Endothelial cell of umbilical vein (primary cell): Measurements from ENCODE around the gene PSMD3.
"Not testable (repeated sequence)": the region's sequence is repeated elsewhere in the genome, so short reads cannot be mapped to it uniquely, and the experiment has no call there.

Experiments
- CTCF ChIP-seq, 2 donors: IDR thresholded peaks; 1 replicate in 1 of 2; 2 replicates in 1 of 2; pipeline ENCODE4 v1.5.1; 2011; ENCODE audit warnings: low read length in 2 of 2, mild to moderate bottlenecking in 2 of 2, moderate library complexity in 2 of 2, control low read depth in 1 of 2, inconsistent platforms in 1 of 2, low read depth in 1 of 2; ENCODE audit not compliant: insufficient read depth in 1 of 2; ENCODE audit errors: extremely low read depth in 1 of 2
- EZH2 ChIP-seq: IDR thresholded peaks from 2 replicates; pipeline ENCODE4 v1.6.1; 2012; ENCODE audit warnings: borderline replicate concordance, low read depth, mild to moderate bottlenecking, moderate library complexity, low read length, inconsistent platforms; ENCODE audit not compliant: severe bottlenecking
- FOS ChIP-seq: IDR thresholded peaks from 2 replicates; pipeline ENCODE4 v1.6.1; 2011; ENCODE audit warnings: mild to moderate bottlenecking, low read length, moderate library complexity, borderline replicate concordance; ENCODE audit not compliant: insufficient read depth
- GATA2 ChIP-seq: IDR thresholded peaks from 2 replicates; pipeline ENCODE4 v1.7.0; 2011; ENCODE audit warnings: low read depth, mild to moderate bottlenecking, moderate library complexity, mixed read lengths, low read length; ENCODE audit not compliant: insufficient read length, insufficient read depth
- JUN ChIP-seq: IDR thresholded peaks from 2 replicates; pipeline ENCODE4 v1.6.1; 2011; ENCODE audit warnings: borderline replicate concordance, low read depth; ENCODE audit not compliant: insufficient read length, insufficient read depth
- POLR2A ChIP-seq: IDR thresholded peaks from 2 replicates; pipeline ENCODE4 v1.6.1; 2012; ENCODE audit warnings: low read depth, mild to moderate bottlenecking, control low read depth, low read length
- POLR2AphosphoS5 ChIP-seq: IDR thresholded peaks from 2 replicates; pipeline ENCODE4 v1.6.1; 2012; ENCODE audit warnings: low read depth, mild to moderate bottlenecking, control low read depth, low read length, moderate library complexity; ENCODE audit not compliant: insufficient read depth
- TF ChIP-seq, protein P1 (sequence below): IDR thresholded peaks from 2 replicates; pipeline ENCODE4 v1.6.1; 2011; ENCODE audit not compliant: insufficient read depth, insufficient read length

DNA sequence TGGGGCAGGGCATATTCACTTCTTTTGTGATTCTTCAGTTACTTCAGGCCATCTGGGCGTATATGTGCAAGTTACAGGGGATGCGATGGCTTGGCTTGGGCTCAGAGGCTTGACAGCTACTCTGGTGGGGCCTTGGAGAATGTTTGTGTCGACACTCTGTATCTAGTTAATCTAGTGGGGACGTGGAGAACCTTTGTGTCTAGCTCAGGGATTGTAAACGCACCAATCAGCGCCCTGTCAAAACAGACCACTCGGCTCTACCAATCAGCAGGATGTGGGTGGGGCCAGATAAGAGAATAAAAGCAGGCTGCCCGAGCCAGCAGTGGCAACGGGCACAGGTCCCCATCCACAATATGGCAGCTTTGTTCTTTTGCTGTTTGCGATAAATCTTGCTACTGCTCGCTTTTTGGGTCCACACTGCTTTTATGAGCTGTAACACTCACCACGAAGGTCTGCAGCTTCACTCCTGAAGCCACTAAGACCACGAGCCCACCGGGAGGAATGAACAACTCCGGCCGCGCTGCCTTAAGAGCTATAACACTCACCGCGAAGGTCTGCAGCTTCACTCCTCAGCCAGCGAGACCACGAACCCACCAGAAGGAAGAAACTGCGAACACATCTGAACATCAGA is 31.5 kb downstream of the PSMD3 start:
- TF ChIP-seq CTCF (IDR thresholded peaks at IDR 0.05; ENCODE audit: extremely low read depth in 1 of 2, insufficient read depth in 1 of 2, low read depth in 1 of 2, low read length in 2 of 2); POLR2A; GATA2; EZH2; POLR2AphosphoS5; JUN; FOS: not testable (repeated sequence)
- TF ChIP-seq, protein P1, sequence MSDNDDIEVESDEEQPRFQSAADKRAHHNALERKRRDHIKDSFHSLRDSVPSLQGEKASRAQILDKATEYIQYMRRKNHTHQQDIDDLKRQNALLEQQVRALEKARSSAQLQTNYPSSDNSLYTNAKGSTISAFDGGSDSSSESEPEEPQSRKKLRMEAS: not testable (repeated sequence)
